HepG2 (cell line): ENCODE measurements around the gene KCNAB1. TPM values are rescaled to one million over a fixed set of nuclear protein-coding genes. Genes with fewer than 3 reads are reported as not detected.

Experiments used
- JUN ChIP-seq: sonication (generic); formaldehyde crosslinking; IDR thresholded peaks from 2 replicates; pipeline ENCODE4 v1.4.0; 2020; ENCODE audit warnings: mild to moderate bottlenecking, missing genetic modification reagents
- MAFK ChIP-seq, 2 experiments: IDR thresholded peaks in 1 of 2; conservative IDR thresholded peaks in 1 of 2; 2 replicates each; pipeline ENCODE4 v1.6.1; 2011; ENCODE audit warnings: improper control_type of control experiment in 2 of 2, low read length in 2 of 2
- NFIC ChIP-seq: IDR thresholded peaks from 2 replicates; pipeline ENCODE4 v1.6.1; 2012; ENCODE audit warnings: mild to moderate bottlenecking, low read length, inconsistent platforms
- XRCC5 ChIP-seq: fragments of 200-400 bp; formaldehyde crosslinking; optimal IDR thresholded peaks from 2 replicates; pipeline ENCODE3; 2017; ENCODE audit warnings: mild to moderate bottlenecking, low read length
- polyA plus RNA-seq, 8 experiments: library from polyadenylated mRNA; depleted of rRNA in 3 of 8; stranded (reverse) in 7 of 8; unstranded in 1 of 8; fragments of >200 nt; fragmentation: Illumina TruSeq in 4 of 8; extraction: Trizol in 4 of 8; gene quantifications; 2 replicates each; pipeline versions ENCODE4 v1.2.1 to v1.2.3, GENCODE V29; 2011 to 2016; ENCODE audit warnings: low read depth in 4 of 8, missing spikeins in 1 of 8, mixed read lengths in 1 of 8; ENCODE audit not compliant: insufficient read depth in 1 of 8
- total RNA-seq, 5 experiments: library from RNA; depleted of rRNA; stranded (reverse); fragments of >200 nt; fragmentation: Illumina TruSeq; extraction: Trizol; gene quantifications; 2 replicates each; pipeline ENCODE4 v1.2.3, GENCODE V29; 2016; ENCODE audit warnings: low read depth in 1 of 5
- TF ChIP-seq, protein P1 (sequence below): sonication (generic); formaldehyde crosslinking; IDR thresholded peaks from 2 replicates; pipeline ENCODE4 v1.4.0; 2020; ENCODE audit warnings: missing genetic modification reagents
- TF ChIP-seq, protein P2 (sequence below): IDR thresholded peaks from 2 replicates; pipeline ENCODE4 v1.6.1; 2016; ENCODE audit warnings: missing biosample characterization, missing genetic modification reagents, low read depth
- TF ChIP-seq, protein P3 (sequence below), 2 experiments: sonication (generic) in 1 of 2; formaldehyde crosslinking in 1 of 2; IDR thresholded peaks; 2 replicates each; pipeline versions ENCODE4 v1.4.0 to v1.6.1; 2018 to 2020; ENCODE audit warnings: missing genetic modification reagents in 2 of 2, borderline replicate concordance in 1 of 2, low read depth in 1 of 2, mild to moderate bottlenecking in 1 of 2, missing biosample characterization in 1 of 2
- TF ChIP-seq, protein P4 (sequence below): IDR thresholded peaks from 2 replicates; pipeline ENCODE4 v1.4.0; 2020; ENCODE audit warnings: mild to moderate bottlenecking, missing genetic modification reagents
- TF ChIP-seq, protein P5 (sequence below): sonication (generic); formaldehyde crosslinking; IDR thresholded peaks from 2 replicates; pipeline ENCODE4 v1.4.0; 2020; ENCODE audit warnings: missing genetic modification reagents, borderline replicate concordance
- TF ChIP-seq, protein P6 (sequence below): sonication (generic); formaldehyde crosslinking; IDR thresholded peaks from 2 replicates; pipeline ENCODE4 v1.4.0; 2020; ENCODE audit warnings: missing genetic modification reagents

The KCNAB1 gene
- total and polyA plus RNA-seq, 2 of the 13 experiments (the other 11 are each of a cell fraction or from before 2014, with no cell fraction given), result not detected

DNA sequence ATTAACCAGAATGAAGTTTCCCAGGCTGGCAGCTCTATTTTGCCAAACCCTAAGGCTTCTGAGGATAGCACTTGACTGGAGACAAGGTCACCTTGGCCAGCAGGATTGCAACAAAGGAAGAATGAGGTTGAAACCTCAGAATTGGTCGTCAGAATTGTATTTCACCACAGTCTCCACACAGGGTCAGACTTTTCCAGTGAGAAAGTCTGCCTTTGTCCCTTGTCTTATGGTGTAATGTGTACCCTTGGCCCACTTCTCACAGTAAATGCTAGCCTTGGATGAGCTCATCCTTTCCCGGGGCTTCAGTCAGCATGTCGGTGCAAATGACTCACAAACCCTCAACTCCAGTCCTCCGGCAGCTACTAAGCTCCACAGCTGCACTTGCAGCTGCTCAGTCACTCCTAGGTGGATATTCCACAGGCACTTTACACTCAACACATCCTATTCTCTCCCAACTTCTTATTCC lies 414.8 kb downstream of the KCNAB1 start (continued):
- TF ChIP-seq, protein P1, sequence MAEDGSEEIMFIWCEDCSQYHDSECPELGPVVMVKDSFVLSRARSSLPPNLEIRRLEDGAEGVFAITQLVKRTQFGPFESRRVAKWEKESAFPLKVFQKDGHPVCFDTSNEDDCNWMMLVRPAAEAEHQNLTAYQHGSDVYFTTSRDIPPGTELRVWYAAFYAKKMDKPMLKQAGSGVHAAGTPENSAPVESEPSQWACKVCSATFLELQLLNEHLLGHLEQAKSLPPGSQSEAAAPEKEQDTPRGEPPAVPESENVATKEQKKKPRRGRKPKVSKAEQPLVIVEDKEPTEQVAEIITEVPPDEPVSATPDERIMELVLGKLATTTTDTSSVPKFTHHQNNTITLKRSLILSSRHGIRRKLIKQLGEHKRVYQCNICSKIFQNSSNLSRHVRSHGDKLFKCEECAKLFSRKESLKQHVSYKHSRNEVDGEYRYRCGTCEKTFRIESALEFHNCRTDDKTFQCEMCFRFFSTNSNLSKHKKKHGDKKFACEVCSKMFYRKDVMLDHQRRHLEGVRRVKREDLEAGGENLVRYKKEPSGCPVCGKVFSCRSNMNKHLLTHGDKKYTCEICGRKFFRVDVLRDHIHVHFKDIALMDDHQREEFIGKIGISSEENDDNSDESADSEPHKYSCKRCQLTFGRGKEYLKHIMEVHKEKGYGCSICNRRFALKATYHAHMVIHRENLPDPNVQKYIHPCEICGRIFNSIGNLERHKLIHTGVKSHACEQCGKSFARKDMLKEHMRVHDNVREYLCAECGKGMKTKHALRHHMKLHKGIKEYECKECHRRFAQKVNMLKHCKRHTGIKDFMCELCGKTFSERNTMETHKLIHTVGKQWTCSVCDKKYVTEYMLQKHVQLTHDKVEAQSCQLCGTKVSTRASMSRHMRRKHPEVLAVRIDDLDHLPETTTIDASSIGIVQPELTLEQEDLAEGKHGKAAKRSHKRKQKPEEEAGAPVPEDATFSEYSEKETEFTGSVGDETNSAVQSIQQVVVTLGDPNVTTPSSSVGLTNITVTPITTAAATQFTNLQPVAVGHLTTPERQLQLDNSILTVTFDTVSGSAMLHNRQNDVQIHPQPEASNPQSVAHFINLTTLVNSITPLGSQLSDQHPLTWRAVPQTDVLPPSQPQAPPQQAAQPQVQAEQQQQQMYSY (CRISPR knock-in tag), result 0 out of 2 replicates have a peak, but pooled peaks have one; percentile 12
- TF ChIP-seq, protein P2, sequence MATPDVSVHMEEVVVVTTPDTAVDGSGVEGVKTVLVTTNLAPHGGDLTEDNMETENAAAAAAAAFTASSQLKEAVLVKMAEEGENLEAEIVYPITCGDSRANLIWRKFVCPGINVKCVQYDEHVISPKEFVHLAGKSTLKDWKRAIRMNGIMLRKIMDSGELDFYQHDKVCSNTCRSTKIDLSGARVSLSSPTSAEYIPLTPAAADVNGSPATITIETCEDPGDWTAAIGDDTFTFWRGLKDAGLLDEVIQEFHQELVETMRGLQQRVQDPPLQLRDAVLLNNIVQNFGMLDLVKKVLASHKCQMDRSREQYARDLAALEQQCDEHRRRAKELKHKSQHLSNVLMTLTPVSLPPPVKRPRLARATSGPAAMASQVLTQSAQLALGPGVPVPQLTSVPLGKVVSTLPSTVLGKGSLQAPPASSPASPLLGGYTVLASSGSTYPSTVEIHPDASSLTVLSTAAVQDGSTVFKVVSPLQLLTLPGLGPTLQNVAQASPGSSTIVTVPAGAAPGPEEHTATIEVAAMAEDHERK (CRISPR knock-in tag), result no peak
- TF ChIP-seq MAFK (conservative IDR thresholded peaks at IDR 0.05 in 1 of 2, IDR thresholded peaks at IDR 0.05 in 1 of 2; ENCODE audit: low read length in 2 of 2), result peak in 1 of 2 experiments; percentile 8; a peak in 1 of 4 replicates
- 0 out of 2 replicates have a peak, but pooled peaks have one; percentile 33 for TF ChIP-seq NFIC
- TF ChIP-seq JUN, result peak; percentile 91
- TF ChIP-seq, protein P3, sequence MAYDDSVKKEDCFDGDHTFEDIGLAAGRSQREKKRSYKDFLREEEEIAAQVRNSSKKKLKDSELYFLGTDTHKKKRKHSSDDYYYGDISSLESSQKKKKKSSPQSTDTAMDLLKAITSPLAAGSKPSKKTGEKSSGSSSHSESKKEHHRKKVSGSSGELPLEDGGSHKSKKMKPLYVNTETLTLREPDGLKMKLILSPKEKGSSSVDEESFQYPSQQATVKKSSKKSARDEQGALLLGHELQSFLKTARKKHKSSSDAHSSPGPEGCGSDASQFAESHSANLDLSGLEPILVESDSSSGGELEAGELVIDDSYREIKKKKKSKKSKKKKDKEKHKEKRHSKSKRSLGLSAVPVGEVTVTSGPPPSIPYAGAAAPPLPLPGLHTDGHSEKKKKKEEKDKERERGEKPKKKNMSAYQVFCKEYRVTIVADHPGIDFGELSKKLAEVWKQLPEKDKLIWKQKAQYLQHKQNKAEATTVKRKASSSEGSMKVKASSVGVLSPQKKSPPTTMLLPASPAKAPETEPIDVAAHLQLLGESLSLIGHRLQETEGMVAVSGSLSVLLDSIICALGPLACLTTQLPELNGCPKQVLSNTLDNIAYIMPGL (CRISPR knock-in tag; IDR thresholded peaks at IDR 0.05; ENCODE audit: borderline replicate concordance in 1 of 2, low read depth in 1 of 2), result 0 out of 4 replicates have a peak, but pooled peaks of 1 of the 2 experiments have one; percentile 26
- TF ChIP-seq, protein P4, sequence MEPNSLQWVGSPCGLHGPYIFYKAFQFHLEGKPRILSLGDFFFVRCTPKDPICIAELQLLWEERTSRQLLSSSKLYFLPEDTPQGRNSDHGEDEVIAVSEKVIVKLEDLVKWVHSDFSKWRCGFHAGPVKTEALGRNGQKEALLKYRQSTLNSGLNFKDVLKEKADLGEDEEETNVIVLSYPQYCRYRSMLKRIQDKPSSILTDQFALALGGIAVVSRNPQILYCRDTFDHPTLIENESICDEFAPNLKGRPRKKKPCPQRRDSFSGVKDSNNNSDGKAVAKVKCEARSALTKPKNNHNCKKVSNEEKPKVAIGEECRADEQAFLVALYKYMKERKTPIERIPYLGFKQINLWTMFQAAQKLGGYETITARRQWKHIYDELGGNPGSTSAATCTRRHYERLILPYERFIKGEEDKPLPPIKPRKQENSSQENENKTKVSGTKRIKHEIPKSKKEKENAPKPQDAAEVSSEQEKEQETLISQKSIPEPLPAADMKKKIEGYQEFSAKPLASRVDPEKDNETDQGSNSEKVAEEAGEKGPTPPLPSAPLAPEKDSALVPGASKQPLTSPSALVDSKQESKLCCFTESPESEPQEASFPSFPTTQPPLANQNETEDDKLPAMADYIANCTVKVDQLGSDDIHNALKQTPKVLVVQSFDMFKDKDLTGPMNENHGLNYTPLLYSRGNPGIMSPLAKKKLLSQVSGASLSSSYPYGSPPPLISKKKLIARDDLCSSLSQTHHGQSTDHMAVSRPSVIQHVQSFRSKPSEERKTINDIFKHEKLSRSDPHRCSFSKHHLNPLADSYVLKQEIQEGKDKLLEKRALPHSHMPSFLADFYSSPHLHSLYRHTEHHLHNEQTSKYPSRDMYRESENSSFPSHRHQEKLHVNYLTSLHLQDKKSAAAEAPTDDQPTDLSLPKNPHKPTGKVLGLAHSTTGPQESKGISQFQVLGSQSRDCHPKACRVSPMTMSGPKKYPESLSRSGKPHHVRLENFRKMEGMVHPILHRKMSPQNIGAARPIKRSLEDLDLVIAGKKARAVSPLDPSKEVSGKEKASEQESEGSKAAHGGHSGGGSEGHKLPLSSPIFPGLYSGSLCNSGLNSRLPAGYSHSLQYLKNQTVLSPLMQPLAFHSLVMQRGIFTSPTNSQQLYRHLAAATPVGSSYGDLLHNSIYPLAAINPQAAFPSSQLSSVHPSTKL, result peak; percentile 85
- peak; percentile 40 for TF ChIP-seq XRCC5
- TF ChIP-seq, protein P5, sequence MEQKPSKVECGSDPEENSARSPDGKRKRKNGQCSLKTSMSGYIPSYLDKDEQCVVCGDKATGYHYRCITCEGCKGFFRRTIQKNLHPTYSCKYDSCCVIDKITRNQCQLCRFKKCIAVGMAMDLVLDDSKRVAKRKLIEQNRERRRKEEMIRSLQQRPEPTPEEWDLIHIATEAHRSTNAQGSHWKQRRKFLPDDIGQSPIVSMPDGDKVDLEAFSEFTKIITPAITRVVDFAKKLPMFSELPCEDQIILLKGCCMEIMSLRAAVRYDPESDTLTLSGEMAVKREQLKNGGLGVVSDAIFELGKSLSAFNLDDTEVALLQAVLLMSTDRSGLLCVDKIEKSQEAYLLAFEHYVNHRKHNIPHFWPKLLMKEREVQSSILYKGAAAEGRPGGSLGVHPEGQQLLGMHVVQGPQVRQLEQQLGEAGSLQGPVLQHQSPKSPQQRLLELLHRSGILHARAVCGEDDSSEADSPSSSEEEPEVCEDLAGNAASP (CRISPR knock-in tag), result peak; percentile 61; the same call in 1 of the 2 replicates
- TF ChIP-seq, protein P6, sequence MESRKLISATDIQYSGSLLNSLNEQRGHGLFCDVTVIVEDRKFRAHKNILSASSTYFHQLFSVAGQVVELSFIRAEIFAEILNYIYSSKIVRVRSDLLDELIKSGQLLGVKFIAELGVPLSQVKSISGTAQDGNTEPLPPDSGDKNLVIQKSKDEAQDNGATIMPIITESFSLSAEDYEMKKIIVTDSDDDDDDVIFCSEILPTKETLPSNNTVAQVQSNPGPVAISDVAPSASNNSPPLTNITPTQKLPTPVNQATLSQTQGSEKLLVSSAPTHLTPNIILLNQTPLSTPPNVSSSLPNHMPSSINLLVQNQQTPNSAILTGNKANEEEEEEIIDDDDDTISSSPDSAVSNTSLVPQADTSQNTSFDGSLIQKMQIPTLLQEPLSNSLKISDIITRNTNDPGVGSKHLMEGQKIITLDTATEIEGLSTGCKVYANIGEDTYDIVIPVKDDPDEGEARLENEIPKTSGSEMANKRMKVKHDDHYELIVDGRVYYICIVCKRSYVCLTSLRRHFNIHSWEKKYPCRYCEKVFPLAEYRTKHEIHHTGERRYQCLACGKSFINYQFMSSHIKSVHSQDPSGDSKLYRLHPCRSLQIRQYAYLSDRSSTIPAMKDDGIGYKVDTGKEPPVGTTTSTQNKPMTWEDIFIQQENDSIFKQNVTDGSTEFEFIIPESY (CRISPR knock-in tag), result 0 out of 2 replicates have a peak, but pooled peaks have one; percentile 20
